OCI-LY7 (cell line): ENCODE measurements around the gene ACVR2A. TPM values are rescaled to one million over a fixed set of nuclear protein-coding genes. Genes with fewer than 3 reads are reported as not detected.

Experiments used
- BruUV-seq: library from RNA; stranded (reverse); fragments of 400-500 nt; replicated peaks from 2 replicates; lab custom pipeline; 2021; lab: Mats Ljungman, UMichigan
- CTCF ChIA-PET: fragments of 300-600 bp; sonication (Branson Sonifier 250); formaldehyde crosslinking; loops from one replicate; lab custom pipeline; 2022; ENCODE audit warnings: antibody characterized with exemption; ENCODE audit not compliant: unreplicated experiment; lab: Charles Lee
- POLR2A ChIA-PET: fragments of 300-600 bp; sonication (Branson Sonifier 250); formaldehyde crosslinking; loops from one replicate; lab custom pipeline; 2022; ENCODE audit warnings: antibody characterized with exemption; lab: Charles Lee
- DNase-seq: peaks from one replicate; pipeline ENCODE4 v3.0.0-alpha.2; 2015; ENCODE audit warnings: low spot score
- H2AFZ ChIP-seq: fragments of 200-600 bp; sonication (generic), shearing (Covaris generic); 2 replicates; pipeline ENCODE4 v1.6.1; 2014; ENCODE audit warnings: mild to moderate bottlenecking, antibody characterized with exemption, low read length, moderate library complexity
- H3K27ac ChIP-seq: fragments of 200-600 bp; sonication (generic); 2 replicates; pipeline ENCODE4 v1.5.1; 2014; ENCODE audit warnings: mixed run types, low read depth, mild to moderate bottlenecking, moderate library complexity, low read length, inconsistent platforms; ENCODE audit not compliant: poor library complexity, severe bottlenecking
- H3K36me3 ChIP-seq: fragments of 200-600 bp; sonication (generic); 2 replicates; pipeline ENCODE4 v1.6.1; 2014; ENCODE audit warnings: mild to moderate bottlenecking, antibody characterized with exemption, low read length, moderate library complexity, mixed read lengths; ENCODE audit not compliant: insufficient read depth
- H3K4me1 ChIP-seq: fragments of 200-600 bp; sonication (generic); 2 replicates; pipeline ENCODE4 v1.5.1; 2014; ENCODE audit warnings: mild to moderate bottlenecking, low read length; ENCODE audit not compliant: insufficient read depth, poor library complexity, severe bottlenecking
- H3K4me2 ChIP-seq: fragments of 200-600 bp; sonication (generic); 2 replicates; pipeline ENCODE4 v1.6.1; 2014; ENCODE audit warnings: mild to moderate bottlenecking, low read length
- H3K4me3 ChIP-seq: fragments of 200-600 bp; sonication (generic); 2 replicates; pipeline ENCODE4 v1.5.1; 2014; ENCODE audit warnings: mild to moderate bottlenecking, low read depth, low read length; ENCODE audit not compliant: poor library complexity, severe bottlenecking
- H3K79me2 ChIP-seq: fragments of 200-600 bp; sonication (generic); 2 replicates; pipeline ENCODE4 v1.6.1; 2016; ENCODE audit warnings: low read depth, mild to moderate bottlenecking, low read length, moderate library complexity, mixed read lengths; ENCODE audit not compliant: insufficient read depth
- H3K9me2 ChIP-seq: fragments of 200-600 bp; sonication (generic); 2 replicates; pipeline ENCODE4 v1.6.1; 2016; ENCODE audit warnings: mild to moderate bottlenecking, low read length, mixed read lengths; ENCODE audit not compliant: insufficient read depth
- H3K9me3 ChIP-seq: fragments of 200-600 bp; sonication (generic); 2 replicates; pipeline ENCODE4 v1.6.1; 2014; ENCODE audit warnings: mild to moderate bottlenecking, mixed run types, low read length, mixed read lengths
- H4K20me1 ChIP-seq: fragments of 200-600 bp; sonication (generic); 2 replicates; pipeline ENCODE4 v1.6.1; 2014; ENCODE audit warnings: mild to moderate bottlenecking, antibody characterized with exemption, low read length, moderate library complexity, mixed read lengths; ENCODE audit not compliant: insufficient read depth
- CTCF ChIP-seq: fragments of 200-600 bp; sonication (generic); conservative IDR thresholded peaks from 2 replicates; pipeline ENCODE4 v1.5.1; 2014; ENCODE audit warnings: mild to moderate bottlenecking, antibody characterized with exemption, low read length, moderate library complexity, mixed read lengths
- EZH2phosphoT487 ChIP-seq: fragments of 200-600 bp; sonication (generic); IDR thresholded peaks from 2 replicates; pipeline ENCODE4 v1.6.1; 2018; ENCODE audit warnings: low read depth, borderline replicate concordance, mild to moderate bottlenecking, mixed run types, antibody characterized with exemption, low read length, moderate library complexity, mixed read lengths
- intact Hi-C: fragments of 100-400 bp; cut with micrococcal nuclease; formaldehyde crosslinking; loops from one replicate; pipeline ENCODE4 v1.10.0; 2022; ENCODE audit not compliant: unreplicated experiment
- total RNA-seq, 2 experiments: library from RNA; depleted of rRNA in 1 of 2; stranded (reverse); fragments of >200 nt in 1 of 2; shearing (Covaris generic) in 1 of 2; gene quantifications; 2 replicates each; pipeline ENCODE4 v1.2.3, GENCODE V29; 2014 to 2022

Gene ACVR2A
- total RNA-seq, 2 experiments from 2014 or later, result 1.5 to 2.5 TPM

- intact Hi-C loops, result no loop called here
These were observed 79.8 kb downstream of the ACVR2A start for GRCh38 chr2:147924647-147925046.

GRCh38 chr2:147925886-147926285 is 81.1 kb downstream of the ACVR2A start:
- intact Hi-C loops, result no loop called here
- no TSS peak for BruUV-seq
- H4K20me1 ChIP-seq, result no peaks in the 10 kb centered on the region
- H3K27ac ChIP-seq, result no peak overlapping the region
- H3K4me3 ChIP-seq, result no peak overlapping the region
- H3K36me3 ChIP-seq, result no peaks in the 10 kb centered on the region; the same call in 1 of the 2 replicates
- no peaks in the 10 kb centered on the region for H3K4me1 ChIP-seq
- no peak overlapping the region for H3K4me2 ChIP-seq
- no peaks in the 10 kb centered on the region for H3K79me2 ChIP-seq
- CTCF ChIA-PET, result no interaction called here
- TF ChIP-seq EZH2phosphoT487, result no peak
- no peak for TF ChIP-seq CTCF
- no peak overlapping the region for H2AFZ ChIP-seq
- POLR2A ChIA-PET, result no interaction called here
- no peaks in the 10 kb centered on the region for H3K9me2 ChIP-seq
- no peaks in the 10 kb centered on the region for H3K9me3 ChIP-seq
- DNase-seq, result no peak

More at GRCh38 chr2:147924647-147925046, 79.8 kb downstream of the ACVR2A start:
- H3K79me2 ChIP-seq, result no peaks in the 10 kb centered on the region
- no peak overlapping the region for H3K27ac ChIP-seq
- H3K9me2 ChIP-seq, result no peaks in the 10 kb centered on the region
- H4K20me1 ChIP-seq, result no peaks in the 10 kb centered on the region
- BruUV-seq, result no TSS peak
- ChIA-PET CTCF (no interaction called here), POLR2A (no interaction called here)
- H3K4me1 ChIP-seq, result no peaks in the 10 kb centered on the region
- H2AFZ ChIP-seq, result no peak overlapping the region
- H3K4me2 ChIP-seq, result no peak overlapping the region
- no peak overlapping the region for H3K4me3 ChIP-seq
- no peaks in the 10 kb centered on the region; the same call in 1 of the 2 replicates for H3K36me3 ChIP-seq
- DNase-seq, result no peak
- no peaks in the 10 kb centered on the region for H3K9me3 ChIP-seq
- no peak for TF ChIP-seq EZH2phosphoT487
- no peak for TF ChIP-seq CTCF

GRCh38 chr2:147927053-147927588 is 82.3 kb downstream of the ACVR2A start:
- TF ChIP-seq EZH2phosphoT487 (no peak), CTCF (no peak)
- no peaks in the 10 kb centered on the region for H3K9me2 ChIP-seq
- no peaks in the 10 kb centered on the region for H3K4me1 ChIP-seq
- H3K4me3 ChIP-seq, result no peak overlapping the region
- POLR2A ChIA-PET, result no interaction called here
- no peaks in the 10 kb centered on the region for H4K20me1 ChIP-seq
- DNase-seq, result no peak
- H3K79me2 ChIP-seq, result no peaks in the 10 kb centered on the region
- no peak overlapping the region for H3K27ac ChIP-seq
- no TSS peak for BruUV-seq
- no peak overlapping the region for H2AFZ ChIP-seq
- CTCF ChIA-PET, result no interaction called here
- H3K4me2 ChIP-seq, result no peak overlapping the region
- no peaks in the 10 kb centered on the region; the same call in 1 of the 2 replicates for H3K36me3 ChIP-seq
- intact Hi-C loops, result no loop called here
- H3K9me3 ChIP-seq, result no peaks in the 10 kb centered on the region
